NCI-H446 treated with DMSO at 0.1 percent for 48 hours (cell line): ENCODE data around the gene CAPN13.
"Not testable (repeated sequence)": the region's sequence is repeated elsewhere in the genome, so short reads cannot be mapped to it uniquely, and the experiment has no call there.

Experiments used
- DNase-seq: peaks from one replicate; lab custom pipeline; 2025; lab: John Stamatoyannopoulos, UW

Gene CAPN13

GRCh38 chr2:30705056-30705455, 102.2 kb downstream of the CAPN13 start:
- no peak for DNase-seq

DNA sequence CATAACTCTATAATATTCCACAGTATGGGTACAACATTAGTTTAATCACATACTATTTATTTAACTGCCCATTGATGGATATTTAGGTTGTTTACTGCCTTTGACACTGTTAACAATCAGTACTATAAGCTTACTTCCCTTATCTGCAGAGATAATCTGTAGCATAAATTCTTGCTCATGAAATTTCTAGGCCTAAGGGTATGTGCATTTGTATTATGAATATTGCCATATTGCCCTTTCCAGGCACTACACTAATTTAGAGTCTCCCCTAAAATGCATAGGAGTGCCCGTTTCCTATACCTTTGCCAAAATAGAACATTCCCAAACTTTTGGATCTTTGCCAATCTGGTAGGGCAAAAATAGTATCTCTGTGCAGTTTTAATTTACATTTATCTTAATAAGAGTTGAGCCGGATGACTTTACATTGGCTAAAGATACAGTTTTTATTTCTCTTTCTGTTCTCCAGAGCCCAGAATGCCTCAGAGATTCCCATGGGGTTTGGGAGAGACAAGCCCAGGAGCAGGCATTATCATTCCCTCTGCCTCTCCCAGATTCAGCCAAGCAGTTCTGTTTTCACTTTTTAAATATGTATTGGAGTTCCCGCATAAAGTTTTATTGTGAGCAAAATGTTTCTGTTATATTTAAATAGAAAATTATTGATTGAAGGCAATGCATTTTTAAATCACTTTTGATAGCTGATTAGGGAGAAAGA, 102.8 kb downstream of the CAPN13 start:
- no peak for DNase-seq

GRCh38 chr2:30702694-30703093, 104.6 kb downstream of the CAPN13 start:
- DNase-seq: no peak

DNA sequence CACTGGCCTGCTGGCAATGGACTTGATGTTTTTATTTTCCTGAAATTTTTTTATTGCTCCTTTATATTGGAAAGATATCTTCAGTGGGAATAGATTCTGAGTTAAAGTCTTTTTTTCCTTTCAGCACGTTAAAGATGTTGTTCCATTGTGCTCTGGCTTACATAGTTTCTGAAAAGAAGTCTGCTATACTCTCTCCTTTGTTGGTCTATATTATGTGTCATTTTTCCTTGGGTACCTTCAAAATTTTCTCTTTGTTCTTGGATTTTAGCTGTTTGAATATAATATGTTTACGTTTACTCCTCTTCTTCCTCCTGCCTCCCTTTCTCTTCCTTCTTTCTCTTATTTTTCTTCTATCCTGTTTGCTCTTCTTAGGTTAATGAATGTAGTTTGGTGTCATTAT, 105.5 kb downstream of the CAPN13 start:
- DNase-seq: no peak

DNA sequence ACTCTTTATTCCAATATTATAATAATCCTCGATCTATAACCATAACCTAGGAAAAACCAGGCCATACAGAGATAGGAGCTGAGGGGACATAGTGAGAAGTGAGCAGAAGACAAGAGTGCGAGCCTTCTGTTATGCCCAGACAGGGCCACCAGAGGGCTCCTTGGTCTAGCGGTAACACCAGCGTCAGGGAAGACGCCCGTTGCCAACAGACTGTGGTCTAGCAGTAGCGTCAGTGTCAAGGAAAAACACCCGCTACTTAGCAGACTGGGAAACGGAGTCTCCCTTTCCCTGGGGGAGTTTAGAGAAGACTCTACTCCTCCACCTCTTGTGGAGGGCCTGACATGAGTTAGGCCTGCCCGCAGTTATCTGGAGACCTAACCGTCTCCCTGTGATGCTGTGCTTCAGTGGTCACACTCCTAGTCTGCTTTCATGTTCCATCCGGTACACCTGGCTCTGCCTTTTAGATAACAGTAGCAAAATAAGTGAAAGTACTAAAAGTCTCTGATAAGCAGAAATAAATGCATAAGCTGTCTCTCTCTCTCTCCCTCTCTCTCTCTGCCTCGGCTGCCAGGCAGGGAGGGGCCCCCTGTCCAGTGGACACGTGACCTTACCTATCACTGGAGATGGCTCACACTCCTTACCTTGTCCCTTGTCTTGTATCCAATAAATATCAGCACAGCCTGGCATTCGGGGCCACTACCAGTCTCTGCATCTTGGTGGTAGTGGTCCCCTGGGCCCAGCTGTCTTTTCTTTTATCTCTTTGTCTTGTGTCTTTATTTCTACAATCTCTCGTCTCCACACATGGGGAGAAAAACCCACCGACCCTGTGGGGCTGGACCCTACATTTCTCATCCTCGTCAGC, 109.8 kb downstream of the CAPN13 start:
- not testable (repeated sequence) for DNase-seq

DNA sequence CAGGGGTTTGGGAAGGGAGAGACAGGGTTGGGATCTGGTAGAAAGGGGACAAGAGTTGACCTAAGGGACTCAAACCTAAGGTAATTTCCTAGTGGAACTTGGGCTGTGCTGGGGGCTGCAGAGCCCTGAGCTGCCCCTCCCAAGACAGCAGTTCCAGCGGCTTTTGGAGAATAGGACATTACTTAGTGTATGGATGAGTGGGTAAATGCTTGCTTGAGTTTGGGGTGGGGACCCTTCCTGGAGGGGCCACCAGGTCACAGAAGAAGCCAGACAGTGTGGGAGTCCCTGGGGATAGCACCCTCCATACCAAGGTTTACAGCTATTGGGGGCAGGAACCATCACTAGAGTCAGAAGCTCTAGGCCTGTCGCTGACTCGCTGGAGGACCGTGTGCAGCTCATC, 111.5 kb downstream of the CAPN13 start:
- no peak for DNase-seq

- no peak for DNase-seq
Measured at GRCh38 chr2:30694286-30695055, 112.8 kb downstream of the CAPN13 start.

DNA sequence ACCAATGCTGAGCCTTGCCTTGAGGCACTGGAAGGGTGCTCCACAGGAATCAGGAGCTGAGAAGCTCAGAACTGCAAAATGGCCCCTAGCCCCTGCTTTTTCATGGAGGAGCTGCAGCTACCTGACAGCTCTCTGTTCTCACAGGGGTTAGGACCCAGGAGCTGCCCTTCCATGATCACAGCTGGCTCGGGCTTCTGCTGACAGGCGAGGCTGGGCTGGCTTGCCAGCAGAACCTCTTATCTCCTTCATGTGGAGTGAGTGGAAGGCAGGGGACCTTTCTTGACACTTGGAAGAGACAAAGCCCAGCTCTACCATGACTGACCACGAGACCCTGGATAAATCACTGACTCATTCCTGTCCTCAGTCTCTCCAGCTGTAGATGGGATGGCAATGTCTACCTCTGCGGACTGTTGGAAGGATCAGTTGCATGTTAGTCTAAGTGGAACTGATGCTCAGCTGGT, 113.4 kb downstream of the CAPN13 start:
- no peak for DNase-seq

- DNase-seq: no peak
Measured at GRCh38 chr2:30692829-30693275, 114.4 kb downstream of the CAPN13 start.

DNA sequence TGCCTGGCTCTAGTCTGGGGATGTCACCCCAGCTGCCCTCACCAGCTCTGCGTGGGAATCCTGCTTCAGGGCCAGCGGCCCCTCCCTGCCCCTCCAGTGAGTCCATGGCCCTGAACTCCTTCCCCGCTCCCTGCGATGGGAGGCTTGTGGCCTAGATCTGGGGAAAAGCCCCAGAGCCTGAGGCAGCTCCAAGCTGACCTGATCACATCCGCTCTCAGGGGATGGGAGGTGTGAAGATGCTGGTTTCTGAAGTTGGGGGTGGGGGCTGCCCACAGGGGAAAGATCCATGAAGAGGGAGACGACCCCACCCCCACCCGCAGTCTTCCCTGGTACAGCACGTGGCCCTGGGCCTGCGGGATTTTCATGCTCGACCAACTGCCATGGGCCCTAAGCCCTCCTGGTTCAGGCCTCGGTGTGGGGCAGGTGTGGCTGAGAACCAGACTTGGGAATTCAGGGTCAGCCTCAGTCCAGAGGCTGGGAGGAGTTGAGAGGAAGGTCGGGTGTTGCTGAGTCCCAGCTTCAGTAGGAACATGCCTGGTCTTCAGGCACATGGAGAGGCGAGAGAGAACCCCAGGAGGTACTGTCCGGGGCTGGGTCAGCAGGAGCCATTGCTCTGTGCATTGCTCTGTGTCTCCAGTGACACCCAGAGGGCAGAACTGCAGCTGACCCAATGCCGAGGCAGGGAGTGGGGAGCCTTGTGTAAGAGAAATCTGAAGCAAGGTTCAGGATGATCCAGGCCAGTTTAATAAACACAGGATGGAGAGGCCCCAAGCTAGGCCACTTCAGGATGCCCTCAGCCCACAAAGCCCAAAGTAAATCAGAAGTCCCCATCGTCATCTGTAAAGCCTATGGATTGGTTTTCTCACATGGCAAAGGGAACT, 115.1 kb downstream of the CAPN13 start:
- no peak for DNase-seq

- no peak for DNase-seq
Measured at GRCh38 chr2:30691091-30691947, 115.9 kb downstream of the CAPN13 start.

DNA sequence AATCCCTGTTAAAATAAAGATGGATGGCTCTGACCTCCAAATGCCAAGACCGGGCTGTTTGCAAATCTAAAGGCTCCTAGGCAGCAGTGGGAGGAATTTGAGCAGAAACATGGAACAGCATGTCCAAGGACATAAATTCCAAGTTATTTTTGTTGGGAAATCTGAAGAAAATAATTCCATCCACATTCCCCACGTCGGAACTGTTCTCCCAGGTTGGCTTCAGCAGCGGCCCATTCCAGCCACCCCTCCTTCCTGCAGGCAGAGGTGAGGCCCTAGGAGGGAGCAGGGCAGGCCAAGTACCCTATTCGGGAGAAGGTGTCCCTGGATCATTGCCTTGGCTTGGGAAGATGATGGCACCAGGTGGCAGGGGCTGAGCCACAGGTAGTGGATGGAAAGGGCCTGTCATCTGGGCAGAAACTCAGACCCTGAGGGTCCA, 117.1 kb downstream of the CAPN13 start:
- no peak for DNase-seq

- DNase-seq: no peak
Measured at GRCh38 chr2:30689496-30690125, 117.6 kb downstream of the CAPN13 start.

- peak; percentile 82 for DNase-seq
Measured at GRCh38 chr2:30688956-30689401, 118.3 kb downstream of the CAPN13 start.

GRCh38 chr2:30686669-30687068, 120.6 kb downstream of the CAPN13 start:
- no peak for DNase-seq

DNA sequence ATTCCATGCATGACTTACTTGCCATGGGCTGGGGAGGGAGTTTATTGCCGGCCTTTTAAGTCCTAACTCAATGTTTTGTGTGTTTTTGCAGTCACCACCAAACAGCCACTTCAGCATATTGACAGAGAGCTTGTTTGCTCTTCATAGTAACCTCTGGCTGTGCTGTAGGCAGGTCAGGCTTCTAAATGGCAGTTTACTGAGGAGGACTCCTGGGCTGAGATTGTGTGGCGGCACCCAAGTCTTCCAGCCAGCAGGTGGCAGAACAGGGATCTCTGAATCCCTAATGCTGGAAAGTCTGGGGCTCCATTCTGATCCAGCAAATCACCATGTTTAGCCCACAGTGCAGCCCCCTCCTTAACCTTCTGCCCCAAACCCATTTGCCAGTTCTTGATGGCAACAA, 121.2 kb downstream of the CAPN13 start:
- DNase-seq: no peak

GRCh38 chr2:30684996-30685395, 122.2 kb downstream of the CAPN13 start:
- no peak for DNase-seq

- DNase-seq: peak; percentile 67
Measured at GRCh38 chr2:30684516-30684915, 122.7 kb downstream of the CAPN13 start.

GRCh38 chr2:30684026-30684425, 123.2 kb downstream of the CAPN13 start:
- no peak for DNase-seq
